ENCODE data around the gene TDRD7. TPM values are rescaled to one million over a fixed set of nuclear protein-coding genes. Genes with fewer than 3 reads are reported as not detected.

TDRD7 gene
- total and polyA plus RNA-seq, 9 of the 15 experiments (the other 6 are each of a cell fraction or from before 2014, with no cell fraction given): 2.2 to 7.7 (median 5.2) TPM

DNA sequence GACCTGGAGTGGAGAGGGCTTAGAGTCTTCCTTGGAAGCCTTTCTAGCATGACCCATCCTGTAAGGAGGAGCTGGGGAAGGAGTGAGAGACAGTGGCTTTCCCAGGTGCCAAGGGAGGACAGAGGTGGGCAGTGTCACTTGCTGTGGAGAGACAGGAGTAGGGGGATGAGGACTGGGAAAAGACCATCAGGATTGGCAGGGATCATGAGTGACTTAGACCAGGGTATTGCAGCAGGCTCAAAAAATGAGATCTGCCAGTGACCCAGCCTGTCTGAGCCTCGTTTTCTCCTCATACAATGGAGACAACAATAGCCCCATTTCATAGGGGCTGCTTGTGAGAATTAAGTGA, 91.9 kb downstream of the TDRD7 start (continued):
- TF ChIP-seq JUN (IDR thresholded peaks at IDR 0.05; ENCODE audit: borderline replicate concordance, low read depth, low read length) (no peak), JUN (CRISPR knock-in tag; IDR thresholded peaks at IDR 0.05; ENCODE audit: borderline replicate concordance) (0 out of 2 replicates have a peak, but pooled peaks have one; percentile 23), PTBP1 (IDR thresholded peaks at IDR 0.05; ENCODE audit: low read depth, low read length) (no peak), CTBP1 (IDR thresholded peaks at IDR 0.05; ENCODE audit: borderline replicate concordance) (no peak), ZFX (CRISPR knock-in tag; IDR thresholded peaks at IDR 0.05) (no peak), KLF6 (CRISPR knock-in tag; IDR thresholded peaks at IDR 0.05; ENCODE audit: borderline replicate concordance) (no peak), DNMT1 (IDR thresholded peaks at IDR 0.05) (no peak), TBP (optimal IDR thresholded peaks at IDR 0.05; ENCODE audit: low read depth, low read length) (no peak), ZNF24 (IDR thresholded peaks at IDR 0.05) (no peak), GABPB1 (CRISPR knock-in tag; IDR thresholded peaks at IDR 0.05) (no peak), FOXA3 (CRISPR knock-in tag; conservative IDR thresholded peaks at IDR 0.05 in 1 of 2, IDR thresholded peaks at IDR 0.05 in 1 of 2) (no peak), PRMT5 (CRISPR knock-in tag; IDR thresholded peaks at IDR 0.05) (no peak), CBFB (CRISPR knock-in tag; IDR thresholded peaks at IDR 0.05) (no peak), MIER1 (IDR thresholded peaks at IDR 0.05; ENCODE audit: low read depth) (no peak), ZNF140 (CRISPR knock-in tag; IDR thresholded peaks at IDR 0.05) (no peak), CREB1 (IDR thresholded peaks at IDR 0.05) (no peak), CREB1 (CRISPR knock-in tag; IDR thresholded peaks at IDR 0.05) (no peak), ZNF57 (CRISPR knock-in tag; IDR thresholded peaks at IDR 0.05) (no peak), ZNF561 (CRISPR knock-in tag; conservative IDR thresholded peaks at IDR 0.05) (no peak), KDM1A (IDR thresholded peaks at IDR 0.05) (no peak)
- TF ChIP-seq, protein P1, sequence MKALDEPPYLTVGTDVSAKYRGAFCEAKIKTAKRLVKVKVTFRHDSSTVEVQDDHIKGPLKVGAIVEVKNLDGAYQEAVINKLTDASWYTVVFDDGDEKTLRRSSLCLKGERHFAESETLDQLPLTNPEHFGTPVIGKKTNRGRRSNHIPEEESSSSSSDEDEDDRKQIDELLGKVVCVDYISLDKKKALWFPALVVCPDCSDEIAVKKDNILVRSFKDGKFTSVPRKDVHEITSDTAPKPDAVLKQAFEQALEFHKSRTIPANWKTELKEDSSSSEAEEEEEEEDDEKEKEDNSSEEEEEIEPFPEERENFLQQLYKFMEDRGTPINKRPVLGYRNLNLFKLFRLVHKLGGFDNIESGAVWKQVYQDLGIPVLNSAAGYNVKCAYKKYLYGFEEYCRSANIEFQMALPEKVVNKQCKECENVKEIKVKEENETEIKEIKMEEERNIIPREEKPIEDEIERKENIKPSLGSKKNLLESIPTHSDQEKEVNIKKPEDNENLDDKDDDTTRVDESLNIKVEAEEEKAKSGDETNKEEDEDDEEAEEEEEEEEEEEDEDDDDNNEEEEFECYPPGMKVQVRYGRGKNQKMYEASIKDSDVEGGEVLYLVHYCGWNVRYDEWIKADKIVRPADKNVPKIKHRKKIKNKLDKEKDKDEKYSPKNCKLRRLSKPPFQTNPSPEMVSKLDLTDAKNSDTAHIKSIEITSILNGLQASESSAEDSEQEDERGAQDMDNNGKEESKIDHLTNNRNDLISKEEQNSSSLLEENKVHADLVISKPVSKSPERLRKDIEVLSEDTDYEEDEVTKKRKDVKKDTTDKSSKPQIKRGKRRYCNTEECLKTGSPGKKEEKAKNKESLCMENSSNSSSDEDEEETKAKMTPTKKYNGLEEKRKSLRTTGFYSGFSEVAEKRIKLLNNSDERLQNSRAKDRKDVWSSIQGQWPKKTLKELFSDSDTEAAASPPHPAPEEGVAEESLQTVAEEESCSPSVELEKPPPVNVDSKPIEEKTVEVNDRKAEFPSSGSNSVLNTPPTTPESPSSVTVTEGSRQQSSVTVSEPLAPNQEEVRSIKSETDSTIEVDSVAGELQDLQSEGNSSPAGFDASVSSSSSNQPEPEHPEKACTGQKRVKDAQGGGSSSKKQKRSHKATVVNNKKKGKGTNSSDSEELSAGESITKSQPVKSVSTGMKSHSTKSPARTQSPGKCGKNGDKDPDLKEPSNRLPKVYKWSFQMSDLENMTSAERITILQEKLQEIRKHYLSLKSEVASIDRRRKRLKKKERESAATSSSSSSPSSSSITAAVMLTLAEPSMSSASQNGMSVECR (CRISPR knock-in tag; IDR thresholded peaks at IDR 0.05): 0 out of 2 replicates have a peak, but pooled peaks have one; percentile 24
- TF ChIP-seq, protein P2, sequence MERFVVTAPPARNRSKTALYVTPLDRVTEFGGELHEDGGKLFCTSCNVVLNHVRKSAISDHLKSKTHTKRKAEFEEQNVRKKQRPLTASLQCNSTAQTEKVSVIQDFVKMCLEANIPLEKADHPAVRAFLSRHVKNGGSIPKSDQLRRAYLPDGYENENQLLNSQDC (CRISPR knock-in tag; IDR thresholded peaks at IDR 0.05): no peak
- TF ChIP-seq, protein P3, sequence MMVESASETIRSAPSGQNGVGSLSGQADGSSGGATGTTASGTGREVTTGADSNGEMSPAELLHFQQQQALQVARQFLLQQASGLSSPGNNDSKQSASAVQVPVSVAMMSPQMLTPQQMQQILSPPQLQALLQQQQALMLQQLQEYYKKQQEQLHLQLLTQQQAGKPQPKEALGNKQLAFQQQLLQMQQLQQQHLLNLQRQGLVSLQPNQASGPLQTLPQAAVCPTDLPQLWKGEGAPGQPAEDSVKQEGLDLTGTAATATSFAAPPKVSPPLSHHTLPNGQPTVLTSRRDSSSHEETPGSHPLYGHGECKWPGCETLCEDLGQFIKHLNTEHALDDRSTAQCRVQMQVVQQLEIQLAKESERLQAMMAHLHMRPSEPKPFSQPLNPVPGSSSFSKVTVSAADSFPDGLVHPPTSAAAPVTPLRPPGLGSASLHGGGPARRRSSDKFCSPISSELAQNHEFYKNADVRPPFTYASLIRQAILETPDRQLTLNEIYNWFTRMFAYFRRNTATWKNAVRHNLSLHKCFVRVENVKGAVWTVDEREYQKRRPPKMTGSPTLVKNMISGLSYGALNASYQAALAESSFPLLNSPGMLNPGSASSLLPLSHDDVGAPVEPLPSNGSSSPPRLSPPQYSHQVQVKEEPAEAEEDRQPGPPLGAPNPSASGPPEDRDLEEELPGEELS (CRISPR knock-in tag; IDR thresholded peaks at IDR 0.05; ENCODE audit: borderline replicate concordance): no peak
- TF ChIP-seq, protein P4, sequence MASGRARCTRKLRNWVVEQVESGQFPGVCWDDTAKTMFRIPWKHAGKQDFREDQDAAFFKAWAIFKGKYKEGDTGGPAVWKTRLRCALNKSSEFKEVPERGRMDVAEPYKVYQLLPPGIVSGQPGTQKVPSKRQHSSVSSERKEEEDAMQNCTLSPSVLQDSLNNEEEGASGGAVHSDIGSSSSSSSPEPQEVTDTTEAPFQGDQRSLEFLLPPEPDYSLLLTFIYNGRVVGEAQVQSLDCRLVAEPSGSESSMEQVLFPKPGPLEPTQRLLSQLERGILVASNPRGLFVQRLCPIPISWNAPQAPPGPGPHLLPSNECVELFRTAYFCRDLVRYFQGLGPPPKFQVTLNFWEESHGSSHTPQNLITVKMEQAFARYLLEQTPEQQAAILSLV (tag; IDR thresholded peaks at IDR 0.05): 0 out of 2 replicates have a peak, but pooled peaks have one; percentile 41

All from K562 (cell line).